OCI-LY7 (cell line): ENCODE results near the gene SCGB2A2. TPM values are rescaled to one million over a fixed set of nuclear protein-coding genes. Genes with fewer than 3 reads are reported as not detected.

Experiments
- BruUV-seq: library from RNA; stranded (reverse); fragments of 400-500 nt; replicated peaks from 2 replicates; lab custom pipeline; 2021; lab: Mats Ljungman, UMichigan
- CTCF ChIA-PET: fragments of 300-600 bp; sonication (Branson Sonifier 250); formaldehyde crosslinking; loops from one replicate; lab custom pipeline; 2022; ENCODE audit warnings: antibody characterized with exemption; ENCODE audit not compliant: unreplicated experiment; lab: Charles Lee
- POLR2A ChIA-PET: fragments of 300-600 bp; sonication (Branson Sonifier 250); formaldehyde crosslinking; loops from one replicate; lab custom pipeline; 2022; ENCODE audit warnings: antibody characterized with exemption; lab: Charles Lee
- DNase-seq: peaks from one replicate; pipeline ENCODE4 v3.0.0-alpha.2; 2015; ENCODE audit warnings: low spot score
- H2AFZ ChIP-seq: fragments of 200-600 bp; sonication (generic), shearing (Covaris generic); 2 replicates; pipeline ENCODE4 v1.6.1; 2014; ENCODE audit warnings: mild to moderate bottlenecking, antibody characterized with exemption, low read length, moderate library complexity
- H3K27ac ChIP-seq: fragments of 200-600 bp; sonication (generic); 2 replicates; pipeline ENCODE4 v1.5.1; 2014; ENCODE audit warnings: mixed run types, low read depth, mild to moderate bottlenecking, moderate library complexity, low read length, inconsistent platforms; ENCODE audit not compliant: poor library complexity, severe bottlenecking
- H3K36me3 ChIP-seq: fragments of 200-600 bp; sonication (generic); 2 replicates; pipeline ENCODE4 v1.6.1; 2014; ENCODE audit warnings: mild to moderate bottlenecking, antibody characterized with exemption, low read length, moderate library complexity, mixed read lengths; ENCODE audit not compliant: insufficient read depth
- H3K4me1 ChIP-seq: fragments of 200-600 bp; sonication (generic); 2 replicates; pipeline ENCODE4 v1.5.1; 2014; ENCODE audit warnings: mild to moderate bottlenecking, low read length; ENCODE audit not compliant: insufficient read depth, poor library complexity, severe bottlenecking
- H3K4me2 ChIP-seq: fragments of 200-600 bp; sonication (generic); 2 replicates; pipeline ENCODE4 v1.6.1; 2014; ENCODE audit warnings: mild to moderate bottlenecking, low read length
- H3K4me3 ChIP-seq: fragments of 200-600 bp; sonication (generic); 2 replicates; pipeline ENCODE4 v1.5.1; 2014; ENCODE audit warnings: mild to moderate bottlenecking, low read depth, low read length; ENCODE audit not compliant: poor library complexity, severe bottlenecking
- H3K79me2 ChIP-seq: fragments of 200-600 bp; sonication (generic); 2 replicates; pipeline ENCODE4 v1.6.1; 2016; ENCODE audit warnings: low read depth, mild to moderate bottlenecking, low read length, moderate library complexity, mixed read lengths; ENCODE audit not compliant: insufficient read depth
- H3K9me2 ChIP-seq: fragments of 200-600 bp; sonication (generic); 2 replicates; pipeline ENCODE4 v1.6.1; 2016; ENCODE audit warnings: mild to moderate bottlenecking, low read length, mixed read lengths; ENCODE audit not compliant: insufficient read depth
- H3K9me3 ChIP-seq: fragments of 200-600 bp; sonication (generic); 2 replicates; pipeline ENCODE4 v1.6.1; 2014; ENCODE audit warnings: mild to moderate bottlenecking, mixed run types, low read length, mixed read lengths
- H4K20me1 ChIP-seq: fragments of 200-600 bp; sonication (generic); 2 replicates; pipeline ENCODE4 v1.6.1; 2014; ENCODE audit warnings: mild to moderate bottlenecking, antibody characterized with exemption, low read length, moderate library complexity, mixed read lengths; ENCODE audit not compliant: insufficient read depth
- EZH2phosphoT487 ChIP-seq: fragments of 200-600 bp; sonication (generic); IDR thresholded peaks from 2 replicates; pipeline ENCODE4 v1.6.1; 2018; ENCODE audit warnings: low read depth, borderline replicate concordance, mild to moderate bottlenecking, mixed run types, antibody characterized with exemption, low read length, moderate library complexity, mixed read lengths
- intact Hi-C: fragments of 100-400 bp; cut with micrococcal nuclease; formaldehyde crosslinking; loops from one replicate; pipeline ENCODE4 v1.10.0; 2022; ENCODE audit not compliant: unreplicated experiment
- total RNA-seq, 2 experiments: library from RNA; depleted of rRNA in 1 of 2; stranded (reverse); fragments of >200 nt in 1 of 2; shearing (Covaris generic) in 1 of 2; gene quantifications; 2 replicates each; pipeline ENCODE4 v1.2.3, GENCODE V29; 2014 to 2022
- TF ChIP-seq, protein P1 (sequence below): fragments of 200-600 bp; sonication (generic); conservative IDR thresholded peaks from 2 replicates; pipeline ENCODE4 v1.5.1; 2014; ENCODE audit warnings: mild to moderate bottlenecking, antibody characterized with exemption, low read length, moderate library complexity, mixed read lengths

Gene SCGB2A2
- total RNA-seq, 2 experiments from 2014 or later, result not detected

DNA sequence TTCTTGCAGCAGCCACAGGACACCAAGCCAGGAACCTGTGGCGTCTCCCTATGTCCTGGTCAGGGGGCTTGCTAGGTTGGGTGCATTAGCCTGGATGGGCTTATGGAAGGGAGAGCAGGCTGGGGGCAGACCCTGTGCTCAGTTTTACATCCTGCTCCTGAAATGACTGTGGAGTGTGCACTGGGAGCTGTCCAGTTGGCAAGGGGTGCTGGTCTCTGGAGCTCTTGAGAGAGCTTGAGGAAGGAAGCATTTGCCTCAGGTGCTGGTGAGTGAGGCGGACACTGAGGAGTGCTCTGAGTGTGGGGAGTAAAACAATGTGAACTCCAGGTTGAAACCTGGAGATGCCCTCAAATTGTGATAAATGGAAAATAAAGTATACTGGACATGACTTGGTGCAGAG is 25.5 kb downstream of the SCGB2A2 start:
- BruUV-seq, result no TSS peak
- no peak for DNase-seq
- no peak overlapping the region for H3K27ac ChIP-seq
- no peaks in the 10 kb centered on the region for H3K79me2 ChIP-seq
- no peaks in the 10 kb centered on the region for H3K36me3 ChIP-seq
- H3K4me1 ChIP-seq, result no peaks in the 10 kb centered on the region
- POLR2A ChIA-PET, result no interaction called here
- no peaks in the 10 kb centered on the region for H4K20me1 ChIP-seq
- no peak overlapping the region for H2AFZ ChIP-seq
- TF ChIP-seq, protein P1, sequence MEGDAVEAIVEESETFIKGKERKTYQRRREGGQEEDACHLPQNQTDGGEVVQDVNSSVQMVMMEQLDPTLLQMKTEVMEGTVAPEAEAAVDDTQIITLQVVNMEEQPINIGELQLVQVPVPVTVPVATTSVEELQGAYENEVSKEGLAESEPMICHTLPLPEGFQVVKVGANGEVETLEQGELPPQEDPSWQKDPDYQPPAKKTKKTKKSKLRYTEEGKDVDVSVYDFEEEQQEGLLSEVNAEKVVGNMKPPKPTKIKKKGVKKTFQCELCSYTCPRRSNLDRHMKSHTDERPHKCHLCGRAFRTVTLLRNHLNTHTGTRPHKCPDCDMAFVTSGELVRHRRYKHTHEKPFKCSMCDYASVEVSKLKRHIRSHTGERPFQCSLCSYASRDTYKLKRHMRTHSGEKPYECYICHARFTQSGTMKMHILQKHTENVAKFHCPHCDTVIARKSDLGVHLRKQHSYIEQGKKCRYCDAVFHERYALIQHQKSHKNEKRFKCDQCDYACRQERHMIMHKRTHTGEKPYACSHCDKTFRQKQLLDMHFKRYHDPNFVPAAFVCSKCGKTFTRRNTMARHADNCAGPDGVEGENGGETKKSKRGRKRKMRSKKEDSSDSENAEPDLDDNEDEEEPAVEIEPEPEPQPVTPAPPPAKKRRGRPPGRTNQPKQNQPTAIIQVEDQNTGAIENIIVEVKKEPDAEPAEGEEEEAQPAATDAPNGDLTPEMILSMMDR, result no peak
- TF ChIP-seq EZH2phosphoT487, result no peak
- no peaks in the 10 kb centered on the region for H3K9me3 ChIP-seq
- H3K9me2 ChIP-seq, result no peaks in the 10 kb centered on the region
- CTCF ChIA-PET, result no interaction called here
- intact Hi-C loops, result no loop called here
- H3K4me2 ChIP-seq, result no peak overlapping the region
- no peak overlapping the region for H3K4me3 ChIP-seq

DNA sequence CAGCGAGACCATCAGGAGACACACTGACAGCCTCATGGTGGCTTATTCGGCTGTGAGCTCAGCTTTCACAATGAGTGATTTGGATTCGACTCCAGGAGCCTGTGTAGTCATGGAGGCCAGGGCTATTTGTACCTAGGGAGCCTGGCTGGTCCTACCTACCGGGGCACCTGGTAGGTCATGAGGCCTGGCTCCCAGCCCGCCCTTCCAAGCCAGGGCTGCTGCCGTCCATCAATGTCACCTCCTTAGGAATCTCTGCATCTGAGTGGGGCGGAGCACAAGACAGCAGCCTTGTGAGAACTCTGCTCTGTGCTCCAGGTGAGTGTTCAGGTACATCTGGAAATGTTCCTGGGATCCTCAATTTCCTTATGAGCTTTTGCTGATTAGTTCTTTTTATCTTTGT is 29.0 kb downstream of the SCGB2A2 start, which contains the start of gene SCGB1D4:
TSS of gene SCGB1D4 (minus strand) at position 101 of the 400 bp plus-strand sequence. CDS start at position 36, 65 bp downstream.
- Histone ChIP-seq H3K9me3 (no peaks in the 10 kb centered on the region), H3K9me2 (no peaks in the 10 kb centered on the region), H3K4me2 (no peak within 1 kb of the TSS), H3K4me3 (no peak within 1 kb of the TSS), H2AFZ (no peak within 1 kb of the TSS), H3K27ac (no peak within 1 kb of the TSS), H3K36me3 (no peaks in the 10 kb centered on the region), H3K79me2 (no peaks in the 10 kb centered on the region), H4K20me1 (no peaks in the 10 kb centered on the region), H3K4me1 (no peaks in the 10 kb centered on the region)
- no peak for DNase-seq
- ChIA-PET POLR2A (interaction anchor here (1.1 to 1.2 kb wide), 2 partner anchors 11 to 13 kb away, joined by 3 to 4 read pairs; no protein-coding TSS in a partner anchor), CTCF (no interaction called here)
- intact Hi-C loops, result no loop called here
- BruUV-seq, result no TSS peak
- TF ChIP-seq, protein P1, result no peak
- TF ChIP-seq EZH2phosphoT487, result no peak

DNA sequence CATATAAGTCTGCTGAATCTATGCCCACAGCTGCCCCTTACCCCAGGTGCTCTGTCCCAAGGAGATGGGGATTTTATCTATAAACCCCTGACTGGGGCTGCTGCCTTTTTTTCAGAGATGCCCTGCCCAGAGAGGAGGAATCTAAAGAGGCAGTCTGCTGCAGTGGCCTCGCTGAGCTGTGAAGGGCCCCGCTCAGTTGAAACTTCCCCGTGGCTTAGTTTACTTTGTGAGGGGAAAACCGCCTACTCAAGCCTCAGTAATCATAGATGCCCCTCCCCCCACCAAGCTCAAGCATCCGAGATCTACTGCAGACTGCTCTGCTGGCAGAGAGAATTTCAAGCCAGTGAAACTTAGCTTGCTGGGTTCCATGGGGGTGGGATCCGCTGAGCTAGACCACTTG is 36.3 kb downstream of the SCGB2A2 start:
- Histone ChIP-seq H3K4me1 (no peaks in the 10 kb centered on the region), H3K79me2 (no peaks in the 10 kb centered on the region), H3K4me2 (no peak overlapping the region), H3K9me2 (no peaks in the 10 kb centered on the region), H3K4me3 (no peak overlapping the region), H3K9me3 (no peaks in the 10 kb centered on the region), H2AFZ (no peak overlapping the region), H3K36me3 (no peaks in the 10 kb centered on the region), H3K27ac (no peak overlapping the region), H4K20me1 (no peaks in the 10 kb centered on the region)
- peak; percentile 9 for DNase-seq
- no TSS peak for BruUV-seq
- POLR2A ChIA-PET, result interaction anchor here (0.6 kb wide), 1 partner anchor 9 kb away, joined by 3 read pairs; no protein-coding TSS in a partner anchor
- intact Hi-C loops, result no loop called here
- CTCF ChIA-PET, result no interaction called here
- TF ChIP-seq, protein P1, result no peak
- no peak for TF ChIP-seq EZH2phosphoT487
